GM12878 (cell line): Measurements from ENCODE around the gene MCMBP. TPM values are rescaled to one million over a fixed set of nuclear protein-coding genes. Genes with fewer than 3 reads are reported as not detected.
A peak's percentile ranks its signal among the peaks of the same experiment; 100 is the strongest.

Experiments used
- CBFB ChIP-seq: IDR thresholded peaks from 2 replicates; pipeline ENCODE4 v1.6.1; 2016; ENCODE audit warnings: antibody characterized with exemption, low read depth
- CREM ChIP-seq: IDR thresholded peaks from 2 replicates; pipeline ENCODE4 v1.6.1; 2014; ENCODE audit warnings: antibody characterized with exemption, low read depth
- DPF2 ChIP-seq: fragments of 450-650 bp; IDR thresholded peaks from 2 replicates; pipeline ENCODE4 v1.6.1; 2017; ENCODE audit warnings: mild to moderate bottlenecking
- FOXK2 ChIP-seq: fragments of 450-650 bp; IDR thresholded peaks from 2 replicates; pipeline ENCODE4 v1.6.1; 2017; ENCODE audit warnings: mild to moderate bottlenecking, moderate library complexity
- HSF1 ChIP-seq: fragments of 150-350 bp; IDR thresholded peaks from 2 replicates; pipeline ENCODE4 v1.6.1; 2014; ENCODE audit warnings: mild to moderate bottlenecking, low read depth, low read length
- MAX ChIP-seq: IDR thresholded peaks from 2 replicates; pipeline ENCODE4 v1.6.1; 2012; ENCODE audit warnings: low read depth, low read length, improper control_type of control experiment
- MLLT1 ChIP-seq: fragments of 450-650 bp; IDR thresholded peaks from 2 replicates; pipeline ENCODE4 v1.6.1; 2016; ENCODE audit warnings: mild to moderate bottlenecking
- PKNOX1 ChIP-seq: fragments of 450-650 bp; IDR thresholded peaks from 2 replicates; pipeline ENCODE4 v1.6.1; 2016; ENCODE audit warnings: mild to moderate bottlenecking
- POLR2A ChIP-seq: IDR thresholded peaks from 2 replicates; pipeline ENCODE4 v1.6.1; 2011; ENCODE audit warnings: low read depth, mild to moderate bottlenecking, low read length
- SPI1 ChIP-seq: IDR thresholded peaks from 2 replicates; pipeline ENCODE4 v1.6.1; 2011; ENCODE audit warnings: low read depth, mild to moderate bottlenecking, low read length, moderate library complexity, borderline replicate concordance; ENCODE audit not compliant: insufficient read depth
- SREBF1 ChIP-seq: IDR thresholded peaks from 2 replicates; pipeline ENCODE4 v1.6.1; 2012; ENCODE audit warnings: mild to moderate bottlenecking, low read length
- TBL1XR1 ChIP-seq: IDR thresholded peaks from 2 replicates; pipeline ENCODE4 v1.6.1; 2012; ENCODE audit warnings: low read depth, low read length, improper control_type of control experiment
- TCF3 ChIP-seq: IDR thresholded peaks from 2 replicates; pipeline ENCODE4 v1.6.1; 2012; ENCODE audit warnings: low read depth, mild to moderate bottlenecking, low read length, borderline replicate concordance; ENCODE audit not compliant: insufficient read depth
- ZBED1 ChIP-seq: IDR thresholded peaks from 2 replicates; pipeline ENCODE4 v1.6.1; 2016; ENCODE audit warnings: borderline replicate concordance
- ZBTB40 ChIP-seq: fragments of 450-650 bp; IDR thresholded peaks from 2 replicates; pipeline ENCODE4 v1.6.1; 2016; ENCODE audit warnings: mild to moderate bottlenecking, moderate library complexity, borderline replicate concordance
- ZNF217 ChIP-seq: fragments of 450-650 bp; IDR thresholded peaks from 2 replicates; pipeline ENCODE4 v1.6.1; 2017; ENCODE audit warnings: antibody characterized with exemption, mild to moderate bottlenecking
- ZNF622 ChIP-seq: fragments of 450-650 bp; IDR thresholded peaks from 2 replicates; pipeline ENCODE4 v1.6.1; 2017; ENCODE audit warnings: mild to moderate bottlenecking, inconsistent platforms
- ZNF687 ChIP-seq: fragments of 450-650 bp; IDR thresholded peaks from 2 replicates; pipeline ENCODE4 v1.6.1; 2017; ENCODE audit warnings: mild to moderate bottlenecking, moderate library complexity
- polyA plus RNA-seq, 11 experiments: library from polyadenylated mRNA; depleted of rRNA in 4 of 11; unstranded in 6 of 11; stranded (reverse) in 5 of 11; fragments of >200 nt; fragmentation: Nextera tagmentation in 4 of 11; fragmentation: Illumina TruSeq in 1 of 11; extraction: Ambion mirVana in 4 of 11; extraction: Trizol in 1 of 11; gene quantifications; 1 replicate in 1 of 11; 2 replicates in 10 of 11; pipeline versions ENCODE4 v1.2.1 to v1.2.3, GENCODE V29; 2011 to 2016; ENCODE audit warnings: inconsistent platforms in 2 of 11, missing spikeins in 2 of 11, low read depth in 1 of 11
- total RNA-seq, 4 experiments: library from RNA; depleted of rRNA in 3 of 4; stranded (reverse); fragments of >200 nt in 3 of 4; fragmentation: Illumina TruSeq in 1 of 4; extraction: Trizol in 1 of 4; gene quantifications; 2 replicates each; pipeline versions ENCODE4 v1.2.1 to v1.2.3, GENCODE V29; 2013 to 2021

MCMBP gene
- total and polyA plus RNA-seq, 10 of the 15 experiments (the other 5 are each of a cell fraction or from before 2014, with no cell fraction given) = 7.6 to 93.1 (median 75.7) TPM

GRCh38 chr10:119871881-119872609 lies 598 bp downstream of the MCMBP start (continued):
- TF ChIP-seq MAX (no peak), POLR2A (no peak), SPI1 (no peak), ZBED1 (no peak), ZNF217 (no peak), DPF2 (no peak), MLLT1 (no peak), ZBTB40 (no peak), SREBF1 (no peak), FOXK2 (no peak), ZNF687 (no peak), TBL1XR1 (no peak), HSF1 (no peak), CREM (peak; percentile 16; the same call in 1 of the 2 replicates), TCF3 (no peak), PKNOX1 (peak; percentile 94), CBFB (no peak), ZNF622 (no peak)
